ENCODE data around the gene DOK1. TPM values are rescaled to one million over a fixed set of nuclear protein-coding genes. Genes with fewer than 3 reads are reported as not detected.

The DOK1 gene
- total and polyA plus RNA-seq, 8 donors, result 8.7 to 35.2 (median 10.5) TPM

GRCh38 chr2:74588664-74589063, 34.1 kb downstream of the DOK1 start:
- no peaks in the 10 kb centered on the region for H3K36me3 ChIP-seq
- intact Hi-C loops (cut with DNase I), result loop anchor here in 1 of 2 donors (5.0 kb wide), 1 partner anchor 106 kb away; the partner anchor contains the start of genes CCDC142 and TTC31
- H3K4me1 ChIP-seq, result peaks cover 0 to 26% of the 10 kb centered on the region in 2 donors
- ATAC-seq, result no peak
- no peak for DNase-seq
- no peak overlapping the region for H3K4me3 ChIP-seq
- H3K9me3 ChIP-seq, result no peaks in the 10 kb centered on the region
- H3K27ac ChIP-seq, result no peak overlapping the region
- TF ChIP-seq CTCF (IDR thresholded peaks at IDR 0.05), result no peak
- peaks cover 3 to 16% of the 10 kb centered on the region in 2 donors for H3K27me3 ChIP-seq

GRCh38 chr2:74593826-74594772, 39.6 kb downstream of the DOK1 start:
- no peak overlapping the region for H3K27ac ChIP-seq
- H3K36me3 ChIP-seq, result no peaks in the 10 kb centered on the region
- H3K27me3 ChIP-seq, result peaks cover 8 to 41% of the 10 kb centered on the region in 2 donors
- ATAC-seq, result no peak
- H3K9me3 ChIP-seq, result no peaks in the 10 kb centered on the region
- no peak for DNase-seq
- no peaks in the 10 kb centered on the region for H3K4me1 ChIP-seq
- intact Hi-C loops (cut with DNase I), result no loop called here
- no peak for TF ChIP-seq CTCF (IDR thresholded peaks at IDR 0.05)
- H3K4me3 ChIP-seq, result no peak overlapping the region

GRCh38 chr2:74596584-74596983, 42.1 kb downstream of the DOK1 start:
- Histone ChIP-seq H3K36me3 (no peaks in the 10 kb centered on the region), H3K4me1 (no peaks in the 10 kb centered on the region), H3K27me3 (peaks cover 5 to 44% of the 10 kb centered on the region in 2 donors), H3K9me3 (no peaks in the 10 kb centered on the region), H3K27ac (no peak overlapping the region), H3K4me3 (no peak overlapping the region)
- no peak for DNase-seq
- no peak for ATAC-seq
- no peak for TF ChIP-seq CTCF (IDR thresholded peaks at IDR 0.05)
- intact Hi-C loops (cut with DNase I), result no loop called here

- no peaks in the 10 kb centered on the region for H3K36me3 ChIP-seq
- H3K9me3 ChIP-seq, result no peaks in the 10 kb centered on the region
- intact Hi-C loops (cut with DNase I), result no loop called here
- TF ChIP-seq CTCF (IDR thresholded peaks at IDR 0.05), result no peak
- H3K27me3 ChIP-seq, result peaks cover 5 to 44% of the 10 kb centered on the region in 2 donors
- H3K4me3 ChIP-seq, result no peak overlapping the region
- no peak for ATAC-seq
- no peak for DNase-seq
- H3K27ac ChIP-seq, result no peak overlapping the region
- no peaks in the 10 kb centered on the region for H3K4me1 ChIP-seq
These were observed 42.9 kb downstream of the DOK1 start for GRCh38 chr2:74597410-74597809.

GRCh38 chr2:74599676-74600075, 45.2 kb downstream of the DOK1 start:
- intact Hi-C loops (cut with DNase I), result no loop called here
- TF ChIP-seq CTCF (IDR thresholded peaks at IDR 0.05), result no peak
- H3K4me1 ChIP-seq, result no peaks in the 10 kb centered on the region
- H3K9me3 ChIP-seq, result no peaks in the 10 kb centered on the region
- peaks cover 10 to 54% of the 10 kb centered on the region in 2 donors for H3K27me3 ChIP-seq
- ATAC-seq (no peak), DNase-seq (no peak)
- H3K36me3 ChIP-seq, result no peaks in the 10 kb centered on the region
- no peak overlapping the region for H3K27ac ChIP-seq
- no peak overlapping the region for H3K4me3 ChIP-seq

All from left lung (tissue), 10 donors.